ENCODE data around the gene SLC39A1.

DNA sequence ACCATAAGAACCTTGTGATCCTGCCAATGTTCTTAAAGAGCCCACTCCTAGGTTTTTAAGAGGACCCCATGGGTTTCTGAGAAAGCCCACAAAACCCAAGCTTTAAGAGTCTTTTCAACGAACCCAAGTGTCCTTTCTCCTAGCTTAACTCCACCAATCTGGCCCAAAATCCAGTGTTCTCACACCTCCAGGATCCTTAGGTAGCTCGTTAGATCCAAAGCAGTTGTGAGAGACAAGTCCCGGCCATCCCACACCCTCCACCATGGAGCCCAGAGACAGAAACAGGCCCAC lies 18.6 kb downstream of the SLC39A1 start:
- TF ChIP-seq, protein P1, sequence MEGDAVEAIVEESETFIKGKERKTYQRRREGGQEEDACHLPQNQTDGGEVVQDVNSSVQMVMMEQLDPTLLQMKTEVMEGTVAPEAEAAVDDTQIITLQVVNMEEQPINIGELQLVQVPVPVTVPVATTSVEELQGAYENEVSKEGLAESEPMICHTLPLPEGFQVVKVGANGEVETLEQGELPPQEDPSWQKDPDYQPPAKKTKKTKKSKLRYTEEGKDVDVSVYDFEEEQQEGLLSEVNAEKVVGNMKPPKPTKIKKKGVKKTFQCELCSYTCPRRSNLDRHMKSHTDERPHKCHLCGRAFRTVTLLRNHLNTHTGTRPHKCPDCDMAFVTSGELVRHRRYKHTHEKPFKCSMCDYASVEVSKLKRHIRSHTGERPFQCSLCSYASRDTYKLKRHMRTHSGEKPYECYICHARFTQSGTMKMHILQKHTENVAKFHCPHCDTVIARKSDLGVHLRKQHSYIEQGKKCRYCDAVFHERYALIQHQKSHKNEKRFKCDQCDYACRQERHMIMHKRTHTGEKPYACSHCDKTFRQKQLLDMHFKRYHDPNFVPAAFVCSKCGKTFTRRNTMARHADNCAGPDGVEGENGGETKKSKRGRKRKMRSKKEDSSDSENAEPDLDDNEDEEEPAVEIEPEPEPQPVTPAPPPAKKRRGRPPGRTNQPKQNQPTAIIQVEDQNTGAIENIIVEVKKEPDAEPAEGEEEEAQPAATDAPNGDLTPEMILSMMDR (IDR thresholded peaks at IDR 0.05), result no peak
- TF ChIP-seq POLR2A (IDR thresholded peaks at IDR 0.05), result no peak
